Coronary artery (tissue), 2 donors: ENCODE results near the gene DOLK.
A peak's percentile ranks its signal among the peaks of the same experiment; 100 is the strongest.

ENCODE experiments used
- DNase-seq: peaks from one replicate; pipeline ENCODE4 v3.0.0-alpha.2; 2017; ENCODE audit warnings: low spot score
- H3K27ac ChIP-seq, 2 donors: fragments of 200-600 bp; sonication (generic); one replicate each; pipeline ENCODE4 v1.5.1; 2016 to 2019
- H3K4me3 ChIP-seq: fragments of 200-600 bp; sonication (generic); 2 replicates; pipeline ENCODE4 v1.5.1; 2016; ENCODE audit warnings: mild to moderate bottlenecking, moderate library complexity
- CTCF ChIP-seq: fragments of 200-600 bp; sonication (generic); IDR thresholded peaks from one replicate; pipeline ENCODE4 v1.5.1; 2019; ENCODE audit warnings: antibody characterized with exemption

The DOLK gene

GRCh38 chr9:128929560-128929959, 17.8 kb downstream of the DOLK start:
- no peak overlapping the region for H3K27ac ChIP-seq
- no peak for TF ChIP-seq CTCF
- no peak overlapping the region for H3K4me3 ChIP-seq
- no peak for DNase-seq

- DNase-seq, result no peak
- no peak overlapping the region for H3K27ac ChIP-seq
- TF ChIP-seq CTCF, result no peak
- no peak overlapping the region for H3K4me3 ChIP-seq
Observed at GRCh38 chr9:128928624-128929023, 18.8 kb downstream of the DOLK start.

- no peak for DNase-seq
- H3K4me3 ChIP-seq, result no peak overlapping the region
- H3K27ac ChIP-seq, result no peak overlapping the region
- peak; percentile 68 for TF ChIP-seq CTCF
Observed at GRCh38 chr9:128927731-128928411, 19.5 kb downstream of the DOLK start.

- Histone ChIP-seq H3K4me3 (no peak overlapping the region), H3K27ac (peak overlapping the region in 1 of 2 donors; percentile 94)
- no peak for TF ChIP-seq CTCF
- no peak for DNase-seq
Observed at GRCh38 chr9:128923493-128923883, 23.9 kb downstream of the DOLK start.

GRCh38 chr9:128921881-128922763, 25.3 kb downstream of the DOLK start:
- peak overlapping the region; percentile 94 for H3K27ac ChIP-seq
- DNase-seq, result no peak
- TF ChIP-seq CTCF, result no peak
- H3K4me3 ChIP-seq, result peak overlapping the region; percentile 76

GRCh38 chr9:128920381-128921058, 26.9 kb downstream of the DOLK start, which contains the start of gene PHYHD1:
Gene PHYHD1 (plus strand): TSS chr9:128920982. CDS start chr9:128922324, 1,342 bp downstream.
- H3K4me3 ChIP-seq, result peak within 1 kb of the TSS; percentile 76
- DNase-seq, result peak; percentile 95
- peak within 1 kb of the TSS; percentile 94 for H3K27ac ChIP-seq
- no peak for TF ChIP-seq CTCF
